GM21447 (cell line): ENCODE data around the gene ACSM4.
"Not testable (repeated sequence)": the region's sequence is repeated elsewhere in the genome, so short reads cannot be mapped to it uniquely, and the experiment has no call there.

Experiments used
- ATAC-seq: cut with Tn5 transposase; IDR thresholded peaks from one replicate; pipeline ENCODE4 v1.9.1; 2021; ENCODE audit not compliant: unreplicated experiment

ACSM4 gene

DNA sequence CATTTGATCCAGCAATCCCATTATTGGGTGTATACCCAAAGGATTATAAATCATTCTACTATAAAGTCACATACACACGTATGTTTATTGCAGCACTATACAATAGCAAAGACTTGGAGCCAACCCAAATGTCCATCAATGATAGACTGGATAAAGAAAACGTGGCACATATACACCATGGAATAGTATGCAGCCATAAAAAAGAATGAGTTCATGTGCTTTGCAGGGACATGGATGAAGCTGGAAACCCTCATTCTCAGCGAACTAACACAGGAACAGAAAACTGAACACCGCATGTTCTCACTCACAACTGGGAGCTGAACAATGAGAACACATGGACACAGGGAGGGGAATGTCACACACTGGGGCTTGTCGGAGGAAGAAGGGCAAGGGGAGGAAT is 33.9 kb downstream of the ACSM4 start:
- ATAC-seq: not testable (repeated sequence)

DNA sequence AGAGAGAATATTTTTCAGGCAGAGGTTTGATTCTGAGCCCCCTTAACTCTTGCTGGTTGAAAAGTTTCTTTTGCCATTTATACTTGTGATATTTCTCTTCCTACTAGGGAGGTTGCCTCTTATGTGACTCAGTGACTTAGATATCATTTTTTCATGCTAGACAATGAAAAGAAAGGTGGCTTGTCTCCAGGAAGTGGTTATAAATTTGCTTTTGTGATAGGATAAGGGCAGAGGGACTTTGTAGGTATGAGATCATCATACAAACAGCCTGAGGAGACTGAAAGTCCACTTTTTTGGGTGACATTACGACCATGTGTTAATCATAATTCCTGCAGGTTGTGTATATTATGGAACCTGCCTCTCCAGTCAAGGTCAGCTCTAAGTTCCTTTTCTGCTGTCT is 35.8 kb downstream of the ACSM4 start:
- no peak for ATAC-seq

DNA sequence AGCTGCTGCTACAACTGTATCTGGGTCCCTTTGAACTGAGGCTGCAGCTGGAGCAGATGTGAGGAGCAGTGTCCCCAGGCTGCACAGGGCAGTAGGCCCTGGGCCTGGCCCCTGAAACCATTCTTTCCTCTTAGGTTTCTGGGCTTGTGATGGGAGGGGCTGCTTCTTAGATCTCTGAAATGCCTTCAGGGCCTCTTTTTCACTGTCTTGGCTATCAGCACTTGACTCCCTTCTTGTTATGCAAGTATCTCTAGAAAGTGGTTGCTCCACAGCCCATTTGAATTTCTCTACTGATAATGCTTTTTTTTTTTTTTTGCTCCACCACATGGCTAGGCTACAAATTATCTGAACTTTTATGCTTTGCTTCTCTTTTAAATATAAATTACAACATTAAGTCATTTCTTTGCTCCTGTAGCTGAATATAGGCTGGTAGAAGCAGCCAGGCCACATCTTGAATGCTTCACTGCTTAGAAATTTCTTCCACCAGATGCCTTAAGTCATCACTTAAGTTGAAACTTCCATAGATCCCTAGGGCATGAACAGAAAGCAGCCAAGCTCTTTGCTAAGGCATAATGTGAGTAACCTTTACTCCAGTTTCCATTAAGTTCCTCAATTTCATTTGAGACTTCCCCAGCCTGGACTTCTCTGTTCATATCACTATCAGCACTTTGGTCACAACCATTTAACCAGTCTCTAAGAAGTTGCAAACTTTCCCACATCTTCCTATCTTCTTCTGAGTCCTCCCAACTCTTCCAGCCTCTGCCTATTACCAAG is 41.1 kb downstream of the ACSM4 start:
- ATAC-seq: no peak

DNA sequence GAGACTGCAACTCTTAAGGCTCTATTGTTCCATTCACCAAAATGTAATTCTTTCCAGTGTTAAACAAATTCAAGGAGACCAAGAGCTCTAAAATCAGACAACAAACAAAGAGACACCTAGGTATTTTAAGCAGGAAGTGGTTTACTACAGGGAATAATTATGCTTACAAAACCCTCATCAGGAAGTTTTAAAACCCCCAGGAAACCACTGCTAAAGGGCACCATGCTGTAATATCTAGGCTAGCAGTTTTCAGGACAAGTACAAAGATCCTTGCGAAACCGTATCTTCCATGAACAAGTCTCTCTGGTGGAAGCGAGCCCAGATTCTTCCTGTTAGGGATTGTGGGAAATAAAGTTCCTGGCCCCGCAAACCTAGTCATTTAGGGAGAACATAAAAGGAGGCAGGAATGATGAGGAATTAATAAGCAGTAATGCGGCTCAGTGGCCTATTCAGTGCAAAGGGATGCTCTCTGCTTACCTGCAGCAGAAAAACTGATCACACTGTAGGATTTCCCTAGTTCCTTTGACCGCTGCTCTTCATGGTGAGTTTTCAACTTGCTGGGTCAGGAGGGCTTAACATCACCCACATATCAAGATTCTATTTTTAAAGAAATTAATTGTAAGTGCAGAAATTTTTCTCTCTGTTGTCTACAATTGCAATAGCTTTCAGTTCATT is 42.8 kb downstream of the ACSM4 start:
- ATAC-seq: no peak

DNA sequence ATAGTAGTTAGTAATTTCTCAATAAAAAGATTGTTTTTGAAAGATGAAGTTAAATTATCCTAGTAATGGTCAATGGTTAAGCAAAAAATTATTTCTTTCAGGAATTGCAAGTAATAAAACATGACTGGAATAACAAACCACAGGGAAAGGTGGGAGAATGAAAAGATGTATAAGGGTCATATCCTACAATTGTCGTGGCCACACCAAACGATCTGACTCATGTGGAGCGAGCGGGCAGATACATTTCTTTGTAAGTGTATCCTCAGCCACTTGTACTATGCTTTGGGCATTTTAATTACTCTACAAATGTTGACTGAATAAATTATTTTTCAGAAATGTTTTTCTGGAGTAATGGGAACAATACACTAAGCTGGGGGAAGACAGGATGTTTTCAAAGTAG is 45.5 kb downstream of the ACSM4 start:
- ATAC-seq: no peak

DNA sequence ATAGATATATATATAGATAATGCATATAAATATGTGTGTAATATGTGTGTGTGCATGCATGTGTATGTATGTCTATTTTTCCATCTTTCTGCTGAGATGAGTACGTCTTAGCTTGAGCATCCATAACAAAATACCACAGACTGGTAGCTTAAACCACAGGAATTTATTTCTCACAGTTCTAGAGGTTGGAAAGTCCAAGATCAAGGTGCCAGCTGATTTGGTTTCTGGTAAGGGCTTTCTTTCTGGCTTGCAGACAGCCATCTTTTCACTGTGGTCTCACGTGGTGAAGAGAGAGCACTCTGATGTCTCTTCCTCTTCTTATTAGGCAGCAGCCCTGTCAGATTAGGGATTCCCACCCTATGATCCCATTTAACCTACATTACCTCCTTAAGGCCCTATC is 47.3 kb downstream of the ACSM4 start:
- no peak for ATAC-seq

DNA sequence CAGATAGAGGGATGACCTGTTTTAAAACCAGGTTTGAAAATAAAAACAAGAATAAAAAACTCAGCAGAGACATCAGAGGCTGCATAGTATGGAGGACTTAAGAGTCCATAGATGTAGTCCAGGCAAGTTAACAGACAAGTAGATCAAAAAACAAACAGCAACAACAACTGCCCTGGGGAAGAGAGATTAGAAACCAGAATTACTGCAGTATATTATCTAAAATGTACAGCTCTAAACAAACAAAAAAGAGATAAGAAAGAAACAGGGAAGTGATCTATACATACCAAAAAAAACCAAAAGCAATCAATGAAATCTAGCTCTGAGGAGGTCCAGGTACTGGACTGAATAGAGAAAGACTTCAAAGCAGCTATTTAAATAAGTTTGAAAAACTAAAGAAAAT is 48.8 kb downstream of the ACSM4 start:
- no peak for ATAC-seq

DNA sequence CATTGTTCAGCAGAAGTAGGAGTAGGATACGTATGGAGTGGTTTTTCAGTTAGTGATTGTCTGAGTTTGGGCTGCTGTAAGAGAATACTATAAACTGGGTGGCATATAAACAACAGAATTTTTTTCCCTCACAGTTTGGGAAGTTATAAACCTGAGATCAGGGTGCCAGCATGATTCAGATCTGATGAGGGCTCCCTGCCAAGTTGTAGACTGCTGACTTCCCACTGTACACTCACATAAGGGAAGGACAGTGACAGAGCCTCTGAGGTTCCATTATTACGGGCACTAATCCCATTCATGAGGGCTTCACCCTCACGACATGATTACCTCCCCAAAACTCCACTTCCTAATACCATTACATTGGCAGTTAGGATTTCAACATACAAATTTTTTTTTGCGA is 50.7 kb downstream of the ACSM4 start:
- no peak for ATAC-seq

DNA sequence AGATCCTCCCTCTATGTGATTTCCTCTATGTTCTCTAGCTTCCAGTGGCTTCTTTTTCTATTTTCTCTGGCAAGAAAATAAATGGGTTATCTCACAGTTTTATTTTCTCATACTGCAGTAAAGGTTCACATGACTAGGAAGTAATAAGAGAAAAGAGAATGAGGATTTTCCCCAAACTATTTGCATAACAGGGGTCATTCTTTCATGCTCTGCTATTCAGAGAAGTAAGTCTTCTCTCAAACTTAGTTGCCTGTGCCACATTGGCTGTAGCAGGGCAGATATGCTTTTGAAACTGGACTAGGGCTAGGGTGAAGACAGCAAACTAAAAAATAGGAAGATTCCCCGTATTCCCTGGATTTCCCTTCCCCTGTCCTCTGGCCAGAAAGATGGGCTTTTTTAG is 57.4 kb downstream of the ACSM4 start:
- ATAC-seq: no peak

DNA sequence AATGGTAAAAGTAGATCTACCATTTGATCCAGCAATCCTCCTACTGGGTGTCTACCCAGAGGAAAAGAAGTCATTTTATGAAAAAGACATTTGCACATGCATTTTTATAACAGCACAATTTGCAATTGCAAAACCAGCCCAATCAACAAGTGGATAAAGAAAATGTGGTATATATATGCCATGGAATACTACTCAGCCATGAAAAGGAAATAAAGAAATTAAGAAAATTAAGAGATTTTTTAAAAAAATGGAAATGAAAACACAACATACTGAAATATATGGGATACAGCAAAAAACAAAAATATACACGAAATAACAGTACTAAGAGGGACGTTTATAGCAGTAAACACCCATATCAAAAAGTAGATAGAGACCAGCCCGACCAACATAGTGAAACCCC is 58.9 kb downstream of the ACSM4 start:
- no peak for ATAC-seq

DNA sequence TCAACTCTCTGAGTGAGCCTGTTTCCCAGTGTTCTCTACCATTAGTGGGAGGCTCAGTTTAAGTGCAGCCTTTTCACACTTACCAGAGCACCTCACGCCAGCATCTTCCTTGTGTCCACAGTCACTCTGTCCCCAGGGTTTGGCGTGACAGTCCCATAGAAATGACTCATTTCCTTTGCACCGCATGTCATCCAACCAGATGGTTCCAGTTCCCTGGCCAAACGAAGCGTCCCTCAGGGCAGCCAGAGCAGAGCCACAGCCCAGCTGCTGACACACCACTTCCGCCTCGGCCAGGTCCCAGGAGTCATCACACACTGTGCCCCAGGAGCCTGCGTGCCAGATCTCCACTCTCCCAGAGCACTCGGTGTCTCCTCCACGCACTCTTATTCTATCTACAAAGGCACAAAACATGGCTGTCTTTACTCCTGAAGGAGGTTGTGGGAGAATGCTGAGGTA is 65.4 kb downstream of the ACSM4 start:
- ATAC-seq: no peak

DNA sequence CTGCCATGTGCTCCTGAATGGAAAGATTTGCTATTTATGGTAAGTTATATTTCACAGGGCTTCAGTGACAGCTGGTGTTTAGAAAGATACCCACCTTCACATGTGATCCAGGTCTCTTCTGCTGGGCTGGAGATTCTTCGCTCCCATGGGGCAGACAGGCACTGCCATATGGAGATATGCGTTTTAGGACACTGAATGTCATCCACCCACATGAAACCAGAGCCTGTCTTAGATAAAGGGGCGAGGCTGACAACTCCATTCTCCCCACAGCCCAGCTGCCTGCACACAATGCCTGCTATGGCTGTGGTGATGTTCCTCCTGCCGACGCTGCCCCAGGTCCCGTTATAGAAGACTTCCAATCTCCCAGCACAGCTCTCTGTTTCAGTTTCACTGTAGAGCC is 69.4 kb downstream of the ACSM4 start:
- no peak for ATAC-seq

DNA sequence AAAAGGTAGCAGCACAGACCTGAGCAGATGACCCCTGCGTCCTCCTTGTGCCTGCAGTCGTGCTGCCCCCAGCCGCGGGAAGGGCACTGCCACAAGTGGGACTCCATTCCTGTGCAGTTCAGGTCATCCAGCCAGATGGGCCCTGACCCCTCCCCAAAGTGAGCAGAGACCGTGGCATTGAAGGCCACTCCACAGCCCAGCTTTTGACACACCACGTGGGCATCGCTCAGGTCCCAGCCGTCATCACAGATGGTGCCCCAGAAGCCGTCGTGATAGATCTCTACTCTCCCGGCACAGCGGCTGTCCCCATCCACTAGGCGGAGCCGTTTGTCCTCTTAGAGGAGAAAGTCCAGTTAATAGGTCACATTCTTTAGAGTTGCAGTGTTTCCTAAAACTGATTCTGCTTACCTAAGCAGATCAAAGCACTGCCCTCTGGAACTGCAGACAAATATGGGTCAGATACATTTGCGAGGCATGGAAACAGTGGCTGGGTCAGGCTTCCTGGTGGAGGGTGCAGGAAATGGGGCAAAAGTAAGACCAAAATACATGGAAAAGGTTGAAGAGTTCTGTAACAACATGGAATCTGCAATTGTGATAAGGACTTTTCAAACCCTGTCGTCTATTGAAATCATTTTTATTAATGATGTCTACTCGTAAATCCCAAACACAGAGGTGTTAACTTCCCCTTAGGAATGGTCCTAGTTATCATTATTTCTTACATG is 70.7 kb downstream of the ACSM4 start:
- ATAC-seq: no peak

DNA sequence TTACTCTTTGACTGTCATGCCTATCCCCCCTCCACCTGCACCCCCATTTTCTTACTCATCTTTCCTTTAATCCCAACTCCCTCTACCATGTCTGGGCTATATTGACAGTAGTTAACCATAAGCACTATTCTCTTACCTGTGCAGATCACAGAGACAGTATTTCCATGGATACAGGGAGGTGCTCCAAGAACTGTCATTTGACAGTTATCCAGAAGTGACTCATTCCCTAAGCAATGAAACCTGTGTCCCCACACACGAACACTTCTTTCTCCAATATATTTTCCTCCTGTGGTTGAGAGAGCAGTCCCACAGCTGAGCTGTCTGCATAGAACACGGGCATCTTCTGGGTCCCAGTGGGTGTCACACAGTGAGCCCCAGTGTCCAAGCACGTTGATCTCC is 71.3 kb downstream of the ACSM4 start:
- ATAC-seq: no peak

DNA sequence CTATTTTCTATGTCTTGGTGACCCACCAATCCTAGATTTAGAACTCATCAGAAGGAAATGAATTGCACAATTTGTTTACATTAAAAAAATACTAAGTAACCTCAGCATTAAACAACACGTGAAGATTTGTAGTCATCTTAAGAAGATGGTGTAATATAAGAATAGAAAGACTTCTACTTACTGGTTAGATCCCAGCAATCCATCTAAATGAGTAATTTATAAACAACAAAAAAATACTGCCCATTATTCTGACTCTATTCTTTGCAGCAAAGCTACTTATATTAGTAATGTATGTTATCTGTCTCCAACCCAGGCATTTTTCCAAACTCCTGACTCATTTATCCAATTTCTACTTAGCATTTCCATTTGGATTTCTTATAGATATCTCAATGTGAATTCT is 72.3 kb downstream of the ACSM4 start:
- no peak for ATAC-seq
